HEK293 (cell line): ENCODE results near the gene GLT8D2.

ENCODE experiments used
- ZNF560 ChIP-seq: fragments of 450-650 bp; formaldehyde crosslinking; IDR thresholded peaks from 2 replicates; pipeline ENCODE4 v1.5.1; 2017; ENCODE audit warnings: missing biosample characterization, missing genetic modification characterization, borderline replicate concordance
- ZNF707 ChIP-seq: fragments of 450-650 bp; formaldehyde crosslinking; IDR thresholded peaks from 2 replicates; pipeline ENCODE4 v1.5.1; 2016; ENCODE audit warnings: missing biosample characterization, missing genetic modification characterization

GRCh38 chr12:104012331-104012730 lies 37.7 kb downstream of the GLT8D2 start:
- TF ChIP-seq ZNF560 (tag by site-specific recombination) (no peak), ZNF707 (tag by site-specific recombination) (no peak)
